Left ventricle myocardium superior (tissue), 1 donor: ENCODE measurements around the gene LIMS1. TPM values are rescaled to one million over a fixed set of nuclear protein-coding genes. Genes with fewer than 3 reads are reported as not detected.
A peak's percentile ranks its signal among the peaks of the same experiment; 100 is the strongest.
"Not testable (repeated sequence)": the region's sequence is repeated elsewhere in the genome, so short reads cannot be mapped to it uniquely, and the experiment has no call there.

Experiments used
- ATAC-seq: fragments of 200-7000 bp; cut with Tn5 transposase; one replicate; pipeline ENCODE4 v1.9.1; 2020; ENCODE audit warnings: mild to moderate bottlenecking, moderate library complexity
- DNase-seq: peaks from one replicate; pipeline ENCODE4 v3.0.0-alpha.2; 2020
- intact Hi-C: fragments of 100-400 bp; cut with micrococcal nuclease; formaldehyde crosslinking; loops from one replicate; pipeline ENCODE4 v1.11.0; 2022
- total RNA-seq: library from RNA; stranded (reverse); fragmentation: NEBNext Ultra II Directional; extraction: Animal tissue kit (Norgen Biotek cat#: 25700); gene quantifications from one replicate; pipeline ENCODE4 v1.2.1, GENCODE V29; 2021
- donor health status: DM: no; HTN: yes; CAD: no; lungs with severe emphysema.

Gene LIMS1
- total RNA-seq, 1 donor from 2014 or later = 74.3 TPM

DNA sequence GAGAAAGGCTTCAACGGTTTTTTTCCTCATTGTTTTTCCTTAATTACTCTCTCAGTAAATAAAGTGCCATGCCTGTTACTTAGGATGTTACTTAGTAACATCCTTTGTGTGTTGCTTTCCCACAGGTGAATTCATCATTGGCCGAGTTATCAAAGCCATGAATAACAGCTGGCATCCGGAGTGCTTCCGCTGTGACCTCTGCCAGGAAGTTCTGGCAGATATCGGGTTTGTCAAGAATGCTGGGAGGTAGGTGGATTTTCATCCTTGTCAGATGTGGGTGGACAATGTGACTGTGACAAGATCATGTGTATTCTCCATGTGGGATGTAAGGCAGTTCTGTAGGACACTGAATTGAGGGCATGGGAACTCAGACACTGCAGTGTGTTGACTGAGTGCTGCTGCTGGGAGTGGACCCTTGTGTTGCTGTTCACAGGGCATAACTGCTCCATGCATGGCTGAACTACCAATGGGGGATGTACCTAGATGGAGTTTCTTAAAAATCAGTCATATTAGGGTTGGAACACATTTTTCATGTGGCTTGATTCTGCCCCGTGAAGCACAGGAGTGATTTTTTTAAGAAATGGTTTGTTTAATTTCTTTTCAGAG lies 138.0 kb downstream of the LIMS1 start:
- ATAC-seq, intact Hi-C loops, DNase-seq: not testable (repeated sequence)

DNA sequence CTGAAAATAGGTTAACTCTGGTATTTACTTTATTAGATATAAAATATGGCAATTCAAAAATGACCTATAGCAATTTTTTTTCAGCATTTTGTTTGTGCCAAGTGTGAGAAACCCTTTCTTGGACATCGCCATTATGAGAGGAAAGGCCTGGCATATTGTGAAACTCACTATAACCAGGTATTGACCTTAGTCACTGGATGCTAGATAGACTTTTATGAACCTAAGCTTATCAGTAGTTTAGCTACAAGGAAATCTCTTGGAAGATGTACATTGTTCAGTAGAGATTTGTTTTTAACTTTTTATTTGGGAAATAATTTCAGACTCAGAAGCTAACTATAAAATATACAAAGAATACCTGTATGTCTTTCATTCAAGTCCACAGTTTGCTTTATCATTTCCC lies 142.3 kb downstream of the LIMS1 start:
- ATAC-seq, intact Hi-C loops, DNase-seq: not testable (repeated sequence)

DNA sequence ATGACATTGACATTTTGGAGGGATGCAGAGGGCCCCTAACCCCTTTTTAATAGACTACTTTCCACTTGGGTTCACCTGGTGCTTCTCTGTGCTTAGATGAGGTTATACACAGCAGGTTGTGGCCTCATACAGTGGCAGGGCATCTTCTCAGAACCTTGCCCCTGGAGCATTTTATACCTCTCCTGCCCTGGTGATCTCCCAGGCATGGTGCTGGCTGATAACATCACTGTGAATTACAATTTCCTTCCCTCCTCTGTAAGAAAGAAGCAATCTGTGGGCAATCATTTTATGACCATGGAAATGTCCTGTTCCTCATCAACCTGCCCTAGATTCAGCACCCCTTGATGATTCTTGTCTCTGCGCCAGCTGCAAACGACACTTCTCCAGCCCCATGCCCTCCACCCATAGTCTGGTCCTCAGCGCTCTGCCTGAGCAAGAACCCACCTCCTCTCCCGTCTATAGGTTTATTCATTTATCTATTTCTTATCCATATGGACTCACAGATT lies 143.0 kb downstream of the LIMS1 start:
- DNase-seq, intact Hi-C loops, ATAC-seq: not testable (repeated sequence)

DNA sequence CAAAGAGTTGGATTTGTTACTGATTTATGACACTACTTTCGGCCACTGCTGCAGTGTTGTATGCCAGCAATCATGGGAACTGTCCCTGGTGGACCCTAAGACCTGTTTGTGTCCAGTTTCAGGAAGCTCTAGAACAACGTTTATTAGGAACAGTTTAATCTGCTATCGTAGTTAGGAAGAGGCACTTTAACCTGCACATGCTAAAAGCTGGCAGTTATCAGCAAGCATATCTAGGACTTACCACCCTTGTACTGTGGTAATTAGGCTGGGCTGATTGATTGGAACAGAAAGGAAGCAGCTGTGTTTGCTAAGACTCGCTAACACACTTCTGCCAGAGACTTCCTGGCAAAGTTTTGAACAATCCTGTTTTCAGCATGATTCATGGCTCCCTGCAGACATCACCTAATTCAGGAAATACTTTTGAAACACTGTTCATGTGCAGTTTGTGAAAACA lies 144.0 kb downstream of the LIMS1 start:
- intact Hi-C loops = not testable (repeated sequence)
- peak; percentile 83 for ATAC-seq

DNA sequence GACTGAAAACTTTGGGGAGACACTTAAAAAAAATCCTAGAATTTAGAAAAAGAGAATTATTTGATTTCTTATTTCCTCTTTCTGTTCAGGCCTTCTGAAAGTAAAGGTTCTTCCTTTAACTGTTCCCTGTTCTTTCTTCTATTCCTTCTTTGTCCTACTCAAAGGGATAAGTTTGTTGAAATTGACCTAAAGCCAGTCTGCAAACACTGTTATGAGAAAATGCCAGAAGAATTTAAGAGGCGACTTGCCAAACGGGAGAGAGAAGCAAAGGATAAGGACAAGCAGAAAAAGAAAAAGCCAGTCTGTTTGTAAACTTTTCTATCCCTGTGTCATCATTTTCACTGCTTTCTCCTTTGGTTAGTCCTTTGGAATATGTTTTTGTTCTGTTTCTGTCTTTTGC lies 146.5 kb downstream of the LIMS1 start:
- intact Hi-C loops, DNase-seq: not testable (repeated sequence)
- ATAC-seq = peak; percentile 45

More for the DNA sequence above, 144.0 kb downstream of the LIMS1 start:
- not testable (repeated sequence) for DNase-seq

DNA sequence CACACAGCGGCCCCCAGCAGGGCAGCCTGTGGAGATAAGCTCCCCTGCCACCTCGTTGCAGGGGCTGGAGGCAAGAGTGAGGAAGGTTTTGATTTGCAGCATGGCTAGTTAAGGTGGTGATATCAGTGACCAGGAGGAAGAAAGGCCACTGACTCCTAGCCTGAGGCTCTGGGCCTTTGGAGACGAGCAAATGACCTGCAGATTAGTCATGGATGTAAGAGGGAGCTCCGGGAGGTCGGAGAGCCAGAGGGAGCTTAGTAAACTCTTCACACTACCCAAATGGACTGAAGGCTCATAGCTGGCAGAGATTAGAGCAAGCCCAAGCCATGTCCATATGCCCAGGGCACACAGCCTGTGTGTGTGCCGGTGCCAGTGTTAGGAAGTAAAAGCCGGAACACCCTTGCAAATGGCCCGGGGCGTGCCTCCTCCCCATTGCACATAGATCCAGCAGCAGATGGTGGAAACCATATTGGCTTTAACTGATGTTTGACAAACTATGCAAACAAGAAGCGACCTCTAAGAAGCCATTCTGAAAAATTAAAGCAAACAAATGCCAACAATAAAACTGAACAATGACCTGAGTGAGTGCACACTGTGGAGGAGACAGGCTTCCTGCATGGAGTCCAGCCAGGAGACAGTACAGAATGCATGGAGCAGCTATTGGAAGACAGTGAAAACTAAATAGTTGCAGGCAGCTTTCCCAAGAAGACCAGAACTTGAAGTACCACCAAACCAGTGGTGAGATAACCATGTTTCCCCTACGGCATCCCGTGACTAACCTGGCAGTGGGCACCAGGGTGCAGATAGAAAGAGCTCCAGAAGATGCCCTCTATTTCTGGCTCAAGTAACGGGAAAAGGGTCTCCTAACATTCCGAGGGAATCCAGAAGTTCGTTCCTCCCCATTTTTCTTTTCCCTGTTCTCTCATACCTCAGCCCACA lies 154.8 kb downstream of the LIMS1 start:
- peak; percentile 58 for ATAC-seq
- DNase-seq, intact Hi-C loops: not testable (repeated sequence)

DNA sequence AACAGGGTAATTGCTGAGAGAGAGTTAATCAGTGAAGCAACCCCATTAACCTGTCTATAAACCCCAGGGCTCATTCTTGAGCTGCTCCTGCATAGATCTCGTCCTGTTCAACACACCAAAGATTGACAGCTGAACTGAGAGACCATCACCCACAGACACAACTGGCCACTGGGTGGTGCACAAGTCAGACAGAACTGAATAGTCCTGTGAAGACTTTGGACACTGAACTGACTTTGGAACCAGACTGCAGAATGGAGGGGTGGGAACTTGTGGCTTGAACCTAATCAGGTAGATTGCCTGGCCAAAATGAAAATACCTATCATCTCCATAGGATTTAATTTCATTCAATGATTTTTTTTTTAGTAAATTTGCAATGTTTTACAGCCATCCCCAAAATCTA lies 155.7 kb downstream of the LIMS1 start:
- intact Hi-C loops, DNase-seq: not testable (repeated sequence)
- peak; percentile 88 for ATAC-seq

DNA sequence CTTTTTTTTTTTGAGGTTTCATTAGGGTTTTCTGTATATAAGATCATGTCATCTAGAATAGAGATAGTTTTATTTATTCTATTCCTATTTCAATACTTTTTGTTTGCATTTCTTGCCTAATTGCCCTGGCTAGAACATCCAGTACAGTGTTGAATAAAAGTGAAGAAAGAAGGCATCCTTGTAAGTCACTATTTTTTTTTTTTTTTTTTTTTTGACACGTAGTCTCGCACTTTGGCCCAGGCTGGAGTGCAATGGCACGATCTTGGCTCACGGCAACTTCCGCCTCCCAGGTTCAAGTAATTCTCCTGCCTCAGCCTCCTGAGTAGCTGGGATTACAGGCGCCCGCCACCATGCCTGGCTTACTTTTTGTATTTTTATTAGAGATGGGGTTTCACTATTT lies 157.2 kb downstream of the LIMS1 start:
- intact Hi-C loops = no loop called here
- ATAC-seq = no peak
- no peak for DNase-seq

DNA sequence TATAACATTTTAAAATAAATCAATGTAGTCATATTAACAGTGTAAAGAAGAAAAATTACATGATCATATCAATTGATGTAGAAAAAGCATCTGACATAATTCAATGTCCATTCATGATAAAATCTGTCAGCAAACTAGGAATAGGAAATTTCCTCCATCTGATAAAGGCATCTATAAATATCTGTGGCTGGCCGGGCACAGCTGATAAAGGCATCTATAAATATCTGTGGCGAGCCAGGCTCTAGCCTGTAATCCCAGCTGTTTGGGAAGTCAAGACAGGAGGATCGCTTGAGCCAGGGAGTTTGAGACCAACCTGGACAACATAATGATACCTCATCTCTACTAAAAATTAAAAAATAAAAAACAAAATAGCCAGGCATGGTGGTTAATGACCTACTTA lies 166.9 kb downstream of the LIMS1 start:
- intact Hi-C loops = no loop called here
- no peak for DNase-seq

DNA sequence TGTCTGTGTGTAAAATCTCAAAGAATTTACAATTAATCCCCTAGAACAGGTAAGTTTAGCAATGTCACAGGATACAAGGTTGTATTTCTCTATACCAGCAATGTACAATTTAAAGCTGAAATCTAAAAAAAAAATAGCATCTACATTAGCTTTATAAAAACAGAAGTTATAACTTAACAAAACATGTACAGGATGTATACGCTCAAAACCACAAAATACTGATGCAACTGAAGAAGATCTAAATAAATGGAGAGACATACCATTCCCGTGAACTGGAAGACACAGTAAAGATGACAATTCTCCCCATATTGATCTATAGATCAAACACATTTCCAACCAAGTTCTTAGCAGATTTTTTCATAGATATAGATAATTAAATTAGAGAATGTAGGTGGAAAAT lies 167.5 kb downstream of the LIMS1 start:
- DNase-seq = no peak
- no peak for ATAC-seq
- intact Hi-C loops = no loop called here

More for the DNA sequence above, 166.9 kb downstream of the LIMS1 start:
- ATAC-seq = peak; percentile 66

DNA sequence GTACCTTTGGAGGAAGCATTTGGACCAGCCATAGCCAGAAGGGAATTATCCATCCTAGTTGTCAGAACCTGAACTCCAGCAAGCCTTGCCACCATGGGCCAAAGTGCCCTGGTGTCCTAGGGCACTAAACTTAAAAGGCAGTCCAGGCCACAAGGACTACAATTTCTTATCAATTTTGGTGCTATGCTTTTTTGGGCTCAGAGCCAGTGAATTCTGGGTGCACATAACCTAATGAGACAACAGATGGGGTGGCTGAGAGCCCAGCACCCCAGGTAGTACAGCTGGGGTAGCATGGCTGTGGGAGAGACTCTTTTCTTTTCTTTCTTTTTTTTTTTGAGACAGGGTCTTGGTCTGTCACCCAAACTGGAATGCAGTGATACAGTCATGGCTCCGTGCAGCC lies 170.6 kb downstream of the LIMS1 start:
- DNase-seq = no peak
- intact Hi-C loops = no loop called here
- no peak for ATAC-seq

DNA sequence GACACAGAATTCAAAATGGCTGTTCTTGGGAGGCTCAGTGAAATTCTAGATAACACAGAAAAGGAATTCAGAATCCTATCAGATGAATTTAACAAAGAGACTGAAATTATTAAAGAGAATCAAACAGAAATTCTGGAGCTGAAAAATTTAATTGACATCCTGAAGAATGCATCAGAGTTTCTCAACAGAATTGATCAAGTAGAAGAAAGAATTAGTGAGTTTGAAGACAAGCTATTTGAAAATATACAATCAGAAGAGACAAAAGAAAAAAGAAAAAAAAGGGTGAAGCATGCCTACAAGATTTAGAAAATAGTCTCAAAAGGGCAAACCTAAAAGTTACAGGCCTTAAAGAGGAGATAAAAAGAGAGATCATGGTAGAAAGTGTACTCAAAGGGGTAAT lies 173.0 kb downstream of the LIMS1 start:
- no peak for DNase-seq
- ATAC-seq = no peak
- intact Hi-C loops = no loop called here

DNA sequence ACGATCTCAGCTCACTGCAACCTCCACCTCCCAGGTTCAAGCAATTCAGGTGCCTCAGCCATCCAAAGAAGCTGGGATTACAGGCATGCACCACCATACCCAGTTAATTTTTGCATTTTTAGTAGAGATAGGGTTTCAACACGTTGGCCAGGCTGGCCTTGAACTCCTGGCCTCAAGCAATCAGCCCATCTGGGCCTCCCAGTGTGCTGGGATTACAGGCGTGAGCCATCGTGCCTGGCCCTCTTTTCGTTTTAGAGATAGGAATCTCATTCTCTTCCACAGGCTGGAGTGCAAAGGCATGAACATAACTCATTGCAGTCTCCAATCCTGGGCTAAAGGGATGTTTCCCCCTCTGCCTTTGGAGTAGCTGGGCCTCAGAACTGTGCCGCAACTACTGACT lies 182.7 kb downstream of the LIMS1 start:
- DNase-seq, ATAC-seq, intact Hi-C loops: not testable (repeated sequence)

DNA sequence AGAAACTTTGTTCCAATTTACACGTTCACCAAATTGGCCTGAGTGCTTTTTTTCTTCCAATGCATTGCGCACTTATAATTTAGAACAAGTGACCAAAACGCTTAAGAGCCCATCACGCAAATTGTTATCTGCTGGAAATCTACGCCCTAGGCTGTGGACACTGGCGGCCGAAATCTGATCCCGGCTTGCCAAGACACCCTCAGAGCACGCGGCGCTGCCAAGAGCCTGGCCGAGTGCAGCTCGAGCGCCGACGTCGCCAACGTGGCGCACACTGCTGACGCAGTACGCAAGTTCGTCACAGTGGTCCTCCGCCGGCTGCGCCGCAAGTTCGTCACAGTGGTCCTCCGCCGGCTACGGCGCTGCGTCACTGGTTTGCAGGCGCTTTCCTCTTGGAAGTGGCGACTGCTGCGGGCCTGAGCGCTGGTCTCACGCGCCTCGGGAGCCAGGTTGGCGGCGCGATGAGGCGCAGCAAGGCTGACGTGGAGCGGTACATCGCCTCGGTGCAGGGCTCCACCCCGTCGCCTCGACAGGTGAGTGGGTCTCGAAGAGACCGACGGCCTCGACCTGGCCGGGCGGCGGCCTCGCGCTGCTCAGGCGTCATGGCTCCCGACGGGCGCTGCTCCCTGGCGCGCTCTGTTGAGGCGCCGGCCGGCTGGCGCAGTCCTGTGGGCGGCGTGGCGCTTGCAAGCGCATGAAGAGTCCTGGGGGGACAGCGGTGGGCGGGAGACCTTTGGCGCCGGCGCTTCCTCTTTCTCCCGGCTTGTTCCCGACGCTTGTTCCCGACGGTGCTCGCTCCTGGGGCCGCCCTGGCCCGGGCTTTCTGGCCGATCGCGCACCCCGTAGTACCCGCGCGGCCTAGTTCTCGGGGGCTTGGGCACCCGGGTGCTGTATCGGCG lies 185.1 kb downstream of the LIMS1 start, which contains the start of gene RANBP2:
TSS of gene RANBP2 (plus strand) at position 334 of the 896 bp plus-strand sequence. CDS start at position 459, 125 bp downstream.
- DNase-seq (peak; percentile 97), ATAC-seq (peak; percentile 100)
- intact Hi-C loops = no loop called here

DNA sequence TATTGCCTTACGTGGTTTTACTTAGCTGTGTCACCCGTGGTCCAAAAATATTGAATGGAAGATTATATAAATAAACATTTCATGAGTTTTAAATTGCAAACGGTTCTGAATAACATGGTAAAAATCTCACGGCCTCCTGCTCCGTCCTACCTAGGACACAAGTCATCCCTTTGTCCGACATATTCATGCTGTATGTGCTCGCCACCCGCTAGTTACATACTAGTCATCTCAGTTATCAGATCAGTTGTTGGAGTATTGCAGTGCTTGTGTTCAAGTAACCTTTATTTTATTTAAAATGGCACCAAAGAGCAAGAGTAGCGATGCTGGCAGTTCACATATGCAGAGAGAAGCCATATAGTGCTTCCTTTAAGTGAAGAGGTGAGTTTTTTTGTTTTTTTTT lies 191.8 kb downstream of the LIMS1 start:
- intact Hi-C loops, DNase-seq, ATAC-seq: not testable (repeated sequence)

DNA sequence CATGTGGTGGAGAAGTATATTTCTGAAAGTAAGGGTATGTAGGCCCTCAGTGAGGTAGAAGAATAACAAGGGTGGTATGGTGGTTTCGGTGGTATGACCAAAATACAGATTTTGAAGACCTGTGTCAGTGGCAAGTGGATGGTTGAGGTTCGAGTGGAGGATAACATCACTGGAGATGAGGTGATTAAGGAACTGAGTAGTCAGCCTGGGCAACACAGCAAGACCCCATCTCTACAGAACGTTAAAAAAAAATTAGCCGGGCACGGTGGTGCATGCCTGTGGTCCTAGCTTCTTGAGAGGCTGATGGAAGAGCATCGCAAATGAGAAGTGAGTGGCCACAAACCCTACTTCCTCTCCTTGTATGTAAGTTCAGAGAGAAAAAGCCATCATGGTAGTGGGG lies 200.4 kb downstream of the LIMS1 start:
- ATAC-seq, intact Hi-C loops, DNase-seq: not testable (repeated sequence)
